ENCODE results near the gene CD70. TPM values are rescaled to one million over a fixed set of nuclear protein-coding genes. Genes with fewer than 3 reads are reported as not detected.
"Not testable (repeated sequence)": the region's sequence is repeated elsewhere in the genome, so short reads cannot be mapped to it uniquely, and the experiment has no call there.

Gene CD70
- total RNA-seq, 2 experiments from 2014 or later, result 41.2 to 43.3 TPM

- ChIA-PET CTCF (interaction anchor here (0.6 to 1.0 kb wide), 2 partner anchors 39 to 1184 kb away, joined by 3 to 5 read pairs; no protein-coding TSS in a partner anchor), POLR2A (no interaction called here)
These were observed 11.3 kb downstream of the CD70 start for GRCh38 chr19:6579450-6580178.

- POLR2A ChIA-PET, result no interaction called here
- CTCF ChIA-PET, result no interaction called here
These were observed 13.3 kb downstream of the CD70 start for GRCh38 chr19:6577476-6578125.

- ChIA-PET POLR2A (no interaction called here), CTCF (no interaction called here)
These were observed 14.0 kb downstream of the CD70 start for GRCh38 chr19:6576869-6577475.

- ChIA-PET CTCF (no interaction called here), POLR2A (no interaction called here)
These were observed 17.6 kb downstream of the CD70 start for GRCh38 chr19:6573350-6573749.

GRCh38 chr19:6572217-6572616, 18.7 kb downstream of the CD70 start:
- POLR2A ChIA-PET, result interaction anchor here (0.6 kb wide), 1 partner anchor 41 kb away, joined by 3 read pairs; no protein-coding TSS in a partner anchor
- CTCF ChIA-PET, result no interaction called here

GRCh38 chr19:6571167-6571566, 19.8 kb downstream of the CD70 start:
- ChIA-PET POLR2A (no interaction called here), CTCF (no interaction called here)

GRCh38 chr19:6570764-6571163, 20.2 kb downstream of the CD70 start:
- CTCF ChIA-PET, result no interaction called here
- POLR2A ChIA-PET, result no interaction called here

GRCh38 chr19:6568816-6569215, 22.1 kb downstream of the CD70 start:
- POLR2A ChIA-PET, result no interaction called here

GRCh38 chr19:6568010-6568526, 22.9 kb downstream of the CD70 start:
- CTCF ChIA-PET, result no interaction called here
- POLR2A ChIA-PET, result no interaction called here

More at GRCh38 chr19:6568816-6569215, 22.1 kb downstream of the CD70 start:
- CTCF ChIA-PET, result no interaction called here

GRCh38 chr19:6566727-6567126, 24.2 kb downstream of the CD70 start:
- POLR2A ChIA-PET, CTCF ChIA-PET: not testable (repeated sequence)

GRCh38 chr19:6564393-6564792, 26.6 kb downstream of the CD70 start:
- ChIA-PET CTCF (interaction anchor here (1.1 kb wide), 1 partner anchor 13 kb away, joined by 3 read pairs; no protein-coding TSS in a partner anchor), POLR2A (no interaction called here)

- CTCF ChIA-PET, POLR2A ChIA-PET: not testable (repeated sequence)
These were observed 28.5 kb downstream of the CD70 start for GRCh38 chr19:6562437-6562836.

GRCh38 chr19:6556480-6557195, 34.3 kb downstream of the CD70 start:
- ChIA-PET POLR2A (no interaction called here), CTCF (no interaction called here)

- CTCF ChIA-PET, result no interaction called here
- POLR2A ChIA-PET, result no interaction called here
These were observed 34.9 kb downstream of the CD70 start for GRCh38 chr19:6556043-6556449.

GRCh38 chr19:6551607-6552450, 39.1 kb downstream of the CD70 start:
- ChIA-PET POLR2A (no interaction called here), CTCF (interaction anchor here (0.6 to 1.3 kb wide), 8 partner anchors 9 to 181 kb away, joined by 3 to 4 read pairs (median 3); no protein-coding TSS in a partner anchor)

- POLR2A ChIA-PET, result no interaction called here
- CTCF ChIA-PET, result interaction anchor here (0.8 to 1.1 kb wide), 3 partner anchors 11 to 113 kb away, joined by 3 read pairs; no protein-coding TSS in a partner anchor
These were observed 39.9 kb downstream of the CD70 start for GRCh38 chr19:6551091-6551490.

- CTCF ChIA-PET, result interaction anchor here (0.5 to 1.1 kb wide), 2 partner anchors 11 to 33 kb away, joined by 3 read pairs; no protein-coding TSS in a partner anchor
- POLR2A ChIA-PET, result not testable (repeated sequence)
These were observed 40.3 kb downstream of the CD70 start for GRCh38 chr19:6550679-6551078.

- CTCF ChIA-PET, result no interaction called here
- POLR2A ChIA-PET, result no interaction called here
These were observed 47.0 kb downstream of the CD70 start for GRCh38 chr19:6543866-6544347.

Measured in activated CD8-positive, alpha-beta memory T cell treated with anti-CD3 and anti-CD28 coated beads for 36 hours (primary cell).